Upper lobe of right lung (tissue), 1 donor: Measurements from ENCODE around the gene ZDHHC12. TPM values are rescaled to one million over a fixed set of nuclear protein-coding genes. Genes with fewer than 3 reads are reported as not detected.

Source experiments
- ATAC-seq: fragments of 200-7000 bp; cut with Tn5 transposase; one replicate; pipeline ENCODE4 v1.9.1; 2020; ENCODE audit warnings: mild to moderate bottlenecking, moderate library complexity
- DNase-seq: peaks from one replicate; pipeline ENCODE4 v3.0.0-alpha.2; 2020
- H3K27ac ChIP-seq: fragments of 200-600 bp; one replicate; pipeline ENCODE4 v1.8.0; 2022
- H3K27me3 ChIP-seq: fragments of 200-600 bp; one replicate; pipeline ENCODE4 v1.8.0; 2022; ENCODE audit warnings: mild to moderate bottlenecking
- H3K36me3 ChIP-seq: fragments of 200-600 bp; one replicate; pipeline ENCODE4 v1.8.0; 2022
- H3K4me1 ChIP-seq: fragments of 200-600 bp; one replicate; pipeline ENCODE4 v1.8.0; 2022
- H3K4me3 ChIP-seq: fragments of 200-600 bp; one replicate; pipeline ENCODE4 v1.8.0; 2022; ENCODE audit warnings: mild to moderate bottlenecking
- H3K9me3 ChIP-seq: fragments of 200-600 bp; one replicate; pipeline ENCODE4 v1.8.0; 2022
- CTCF ChIP-seq: fragments of 200-600 bp; IDR thresholded peaks from one replicate; pipeline ENCODE4 v1.8.0; 2022; ENCODE audit warnings: antibody characterized with exemption
- intact Hi-C: fragments of 100-400 bp; cut with DNase I; formaldehyde crosslinking; loops from one replicate; pipeline ENCODE4 v1.11.0; 2022
- total RNA-seq: library from RNA; stranded (reverse); fragmentation: NEBNext Ultra II Directional; extraction: Animal tissue kit (Norgen Biotek cat#: 25700); gene quantifications from one replicate; pipeline ENCODE4 v1.2.1, GENCODE V29; 2021
- donor health status: DM: no; HTN: yes; CAD: no; lungs with severe emphysema.

The ZDHHC12 gene
- total RNA-seq, 1 donor from 2014 or later, result 28.2 TPM

GRCh38 chr9:128690684-128691034 lies 33.3 kb downstream of the ZDHHC12 start:
- no peak for ATAC-seq
- Histone ChIP-seq H3K27me3 (no peaks in the 10 kb centered on the region), H3K9me3 (no peaks in the 10 kb centered on the region), H3K4me1 (peaks cover 30% of the 10 kb centered on the region), H3K4me3 (peak overlapping the region; percentile 64), H3K27ac (peak overlapping the region; percentile 30), H3K36me3 (peaks cover 44% of the 10 kb centered on the region)
- DNase-seq, result no peak
- no peak for TF ChIP-seq CTCF
- intact Hi-C loops, result no loop called here

- no peaks in the 10 kb centered on the region for H3K9me3 ChIP-seq
- intact Hi-C loops, result no loop called here
- DNase-seq (no peak), ATAC-seq (no peak)
- no peaks in the 10 kb centered on the region for H3K27me3 ChIP-seq
- TF ChIP-seq CTCF, result no peak
- H3K4me1 ChIP-seq, result peaks cover 36% of the 10 kb centered on the region
- peaks cover 39% of the 10 kb centered on the region for H3K36me3 ChIP-seq
- H3K27ac ChIP-seq, result peak overlapping the region; percentile 30
- peak overlapping the region; percentile 64 for H3K4me3 ChIP-seq
Measured at GRCh38 chr9:128689820-128690683, 33.9 kb downstream of the ZDHHC12 start.

GRCh38 chr9:128689293-128689774 lies 34.6 kb downstream of the ZDHHC12 start:
- intact Hi-C loops, result no loop called here
- Histone ChIP-seq H3K4me3 (peak overlapping the region; percentile 62), H3K36me3 (peaks cover 32% of the 10 kb centered on the region), H3K9me3 (no peaks in the 10 kb centered on the region), H3K27me3 (no peaks in the 10 kb centered on the region), H3K27ac (peak overlapping the region; percentile 78), H3K4me1 (peaks cover 42% of the 10 kb centered on the region)
- ATAC-seq (peak; percentile 43), DNase-seq (no peak)
- no peak for TF ChIP-seq CTCF

GRCh38 chr9:128688501-128689292 lies 35.2 kb downstream of the ZDHHC12 start, which contains the start of gene SET:
Gene SET, plus strand, starts transcription at chr9:128689222. Its CDS starts 361 bp downstream, at chr9:128689583.
- ATAC-seq (peak; percentile 92), DNase-seq (peak; percentile 99)
- H3K27ac ChIP-seq, result peak within 1 kb of the TSS; percentile 96
- peak within 1 kb of the TSS; percentile 75 for H3K4me3 ChIP-seq
- no peaks in the 10 kb centered on the region for H3K9me3 ChIP-seq
- no peak for TF ChIP-seq CTCF
- H3K36me3 ChIP-seq, result peaks cover 26% of the 10 kb centered on the region
- intact Hi-C loops, result no loop called here
- no peaks in the 10 kb centered on the region for H3K27me3 ChIP-seq
- H3K4me1 ChIP-seq, result peaks cover 42% of the 10 kb centered on the region

- Histone ChIP-seq H3K4me1 (peaks cover 48% of the 10 kb centered on the region), H3K27ac (peak overlapping the region; percentile 96)
- intact Hi-C loops, result no loop called here
Measured at GRCh38 chr9:128687453-128687852, 36.5 kb downstream of the ZDHHC12 start.

More at GRCh38 chr9:128687453-128687852, 36.5 kb downstream of the ZDHHC12 start:
- DNase-seq (no peak), ATAC-seq (no peak)
- no peaks in the 10 kb centered on the region for H3K27me3 ChIP-seq
- H3K36me3 ChIP-seq, result peaks cover 13% of the 10 kb centered on the region
- no peak overlapping the region for H3K4me3 ChIP-seq
- H3K9me3 ChIP-seq, result no peaks in the 10 kb centered on the region
- no peak for TF ChIP-seq CTCF
